Measurements from ENCODE around the gene ALDH3B2. TPM values are rescaled to one million over a fixed set of nuclear protein-coding genes. Genes with fewer than 3 reads are reported as not detected.
"Not testable (repeated sequence)": the region's sequence is repeated elsewhere in the genome, so short reads cannot be mapped to it uniquely, and the experiment has no call there.

The ALDH3B2 gene
- total RNA-seq, 1 experiment from 2014 or later: not detected

GRCh38 chr11:67635231-67635521 is 39.2 kb downstream of the ALDH3B2 start:
- DNase-seq (ENCODE audit: low read depth): no peak
- in situ Hi-C loops (cut with HindIII; ENCODE audit: low pct_unique_long_range_greater_than_20kb, low sequenced_read_pairs): no loop called here

- DNase-seq (ENCODE audit: low read depth): no peak
- in situ Hi-C loops (cut with HindIII; ENCODE audit: low pct_unique_long_range_greater_than_20kb, low sequenced_read_pairs): no loop called here
Observed at GRCh38 chr11:67634366-67635230, 39.8 kb downstream of the ALDH3B2 start.

- DNase-seq (ENCODE audit: low read depth): no peak
- in situ Hi-C loops (cut with HindIII; ENCODE audit: low pct_unique_long_range_greater_than_20kb, low sequenced_read_pairs): no loop called here
Observed at GRCh38 chr11:67633758-67634365, 40.6 kb downstream of the ALDH3B2 start.

GRCh38 chr11:67632982-67633755 is 41.3 kb downstream of the ALDH3B2 start:
- no peak for DNase-seq (ENCODE audit: low read depth)
- in situ Hi-C loops (cut with HindIII; ENCODE audit: low pct_unique_long_range_greater_than_20kb, low sequenced_read_pairs): no loop called here

GRCh38 chr11:67632175-67632981 is 42.0 kb downstream of the ALDH3B2 start:
- in situ Hi-C loops (cut with HindIII; ENCODE audit: low pct_unique_long_range_greater_than_20kb, low sequenced_read_pairs): no loop called here
- no peak for DNase-seq (ENCODE audit: low read depth)

GRCh38 chr11:67631853-67632174 is 42.6 kb downstream of the ALDH3B2 start:
- no peak for DNase-seq (ENCODE audit: low read depth)
- in situ Hi-C loops (cut with HindIII; ENCODE audit: low pct_unique_long_range_greater_than_20kb, low sequenced_read_pairs): no loop called here

- in situ Hi-C loops (cut with HindIII; ENCODE audit: low pct_unique_long_range_greater_than_20kb, low sequenced_read_pairs): no loop called here
- no peak for DNase-seq (ENCODE audit: low read depth)
Observed at GRCh38 chr11:67631411-67631810, 43.0 kb downstream of the ALDH3B2 start.

- DNase-seq (ENCODE audit: low read depth): no peak
- in situ Hi-C loops (cut with HindIII; ENCODE audit: low pct_unique_long_range_greater_than_20kb, low sequenced_read_pairs): no loop called here
Observed at GRCh38 chr11:67630943-67631331, 43.5 kb downstream of the ALDH3B2 start.

GRCh38 chr11:67630228-67630942 is 44.0 kb downstream of the ALDH3B2 start:
- in situ Hi-C loops (cut with HindIII; ENCODE audit: low pct_unique_long_range_greater_than_20kb, low sequenced_read_pairs): no loop called here
- DNase-seq (ENCODE audit: low read depth): peak; percentile 89

- peak; percentile 80 for DNase-seq (ENCODE audit: low read depth)
- in situ Hi-C loops (cut with HindIII; ENCODE audit: low pct_unique_long_range_greater_than_20kb, low sequenced_read_pairs): no loop called here
Observed at GRCh38 chr11:67629386-67630227, 44.8 kb downstream of the ALDH3B2 start, which contains the start of gene NUDT8. TSS of gene NUDT8 (minus strand) at chr11:67629937. CDS start at chr11:67629911, 26 bp downstream.

GRCh38 chr11:67628710-67629385 is 45.6 kb downstream of the ALDH3B2 start:
- in situ Hi-C loops (cut with HindIII; ENCODE audit: low pct_unique_long_range_greater_than_20kb, low sequenced_read_pairs): no loop called here
- DNase-seq (ENCODE audit: low read depth): no peak

GRCh38 chr11:67627812-67628624 is 46.4 kb downstream of the ALDH3B2 start:
- in situ Hi-C loops (cut with HindIII; ENCODE audit: low pct_unique_long_range_greater_than_20kb, low sequenced_read_pairs): no loop called here
- no peak for DNase-seq (ENCODE audit: low read depth)

GRCh38 chr11:67627441-67627811 is 47.0 kb downstream of the ALDH3B2 start:
- in situ Hi-C loops (cut with HindIII; ENCODE audit: low pct_unique_long_range_greater_than_20kb, low sequenced_read_pairs): no loop called here
- no peak for DNase-seq (ENCODE audit: low read depth)

GRCh38 chr11:67626970-67627369 is 47.5 kb downstream of the ALDH3B2 start:
- DNase-seq (ENCODE audit: low read depth): no peak
- in situ Hi-C loops (cut with HindIII; ENCODE audit: low pct_unique_long_range_greater_than_20kb, low sequenced_read_pairs): no loop called here

GRCh38 chr11:67626131-67626833 is 48.1 kb downstream of the ALDH3B2 start:
- in situ Hi-C loops (cut with HindIII; ENCODE audit: low pct_unique_long_range_greater_than_20kb, low sequenced_read_pairs); DNase-seq (ENCODE audit: low read depth): not testable (repeated sequence)

Data from Caki2 (cell line).